Uterus (tissue), 2 donors: ENCODE data around the gene ZBTB14.

Experiments used
- CTCF ChIP-seq, 4 experiments: fragments of 200-600 bp in 2 of 4; fragments of 450-650 bp in 2 of 4; sonication (generic) in 2 of 4; IDR thresholded peaks; one replicate each; pipeline ENCODE4 v1.5.1; 2016 to 2019; ENCODE audit warnings: antibody characterized with exemption in 4 of 4, mild to moderate bottlenecking in 2 of 4, moderate library complexity in 1 of 4
- POLR2A ChIP-seq, 2 donors: fragments of 450-650 bp; IDR thresholded peaks; one replicate each; pipeline ENCODE4 v1.6.1; 2016; ENCODE audit warnings: antibody characterized with exemption in 2 of 2, mild to moderate bottlenecking in 1 of 2, moderate library complexity in 1 of 2

- TF ChIP-seq CTCF (IDR thresholded peaks at IDR 0.05) (no peak), POLR2A (IDR thresholded peaks at IDR 0.05) (no peak)
Observed at GRCh38 chr18:5300476-5301010, 5.0 kb upstream of the ZBTB14 start.
